Epithelial cell of esophagus (primary cell): Measurements from ENCODE around the gene POLR2H.

ENCODE experiments used
- DNase-seq: peaks from one replicate; pipeline ENCODE4 v3.0.0; 2010; ENCODE audit warnings: low read depth
- H3K4me3 ChIP-seq: 2 replicates; pipeline ENCODE4 v1.5.1; 2011; ENCODE audit warnings: mild to moderate bottlenecking, low read length, control low read depth
- CTCF ChIP-seq: IDR thresholded peaks from 2 replicates; pipeline ENCODE4 v1.5.1; 2011; ENCODE audit warnings: low read depth, mild to moderate bottlenecking, low read length, control low read depth, inconsistent platforms; ENCODE audit not compliant: insufficient read depth; ENCODE audit errors: missing control alignments

POLR2H gene

GRCh38 chr3:184399410-184399809 is 37.9 kb downstream of the POLR2H start:
- H3K4me3 ChIP-seq = no peak overlapping the region
- TF ChIP-seq CTCF = no peak
- DNase-seq = peak; percentile 44

- H3K4me3 ChIP-seq = no peak overlapping the region
- TF ChIP-seq CTCF = no peak
- DNase-seq = no peak
These were observed 43.8 kb downstream of the POLR2H start for GRCh38 chr3:184405075-184406030.

- TF ChIP-seq CTCF = no peak
- no peak for DNase-seq
- no peak overlapping the region for H3K4me3 ChIP-seq
These were observed 47.9 kb downstream of the POLR2H start for GRCh38 chr3:184409331-184409926.

GRCh38 chr3:184409946-184410500 is 48.5 kb downstream of the POLR2H start:
- TF ChIP-seq CTCF = no peak
- DNase-seq = no peak

GRCh38 chr3:184414418-184415202 is 53.1 kb downstream of the POLR2H start:
- no peak overlapping the region for H3K4me3 ChIP-seq
- no peak for TF ChIP-seq CTCF
- no peak for DNase-seq

More at GRCh38 chr3:184409946-184410500, 48.5 kb downstream of the POLR2H start:
- H3K4me3 ChIP-seq = no peak overlapping the region

GRCh38 chr3:184415203-184415490 is 53.6 kb downstream of the POLR2H start:
- DNase-seq = no peak
- no peak for TF ChIP-seq CTCF
- H3K4me3 ChIP-seq = no peak overlapping the region
